NB4 (cell line): ENCODE results near the gene RBBP5.
A peak's percentile ranks its signal among the peaks of the same experiment; 100 is the strongest.

Experiments used
- DNase-seq: peaks from one replicate; pipeline ENCODE4 v3.0.0; 2010; ENCODE audit warnings: low read depth
- H3K4me3 ChIP-seq: one replicate; pipeline ENCODE4 v1.5.1; 2011; ENCODE audit warnings: mild to moderate bottlenecking, low read depth, low read length, moderate library complexity
- MAX ChIP-seq: IDR thresholded peaks from 2 replicates; pipeline ENCODE4 v1.6.1; 2011; ENCODE audit warnings: low read depth, low read length
- MYC ChIP-seq: IDR thresholded peaks from 2 replicates; pipeline ENCODE4 v1.6.1; 2011; ENCODE audit warnings: low read depth, low read length
- POLR2A ChIP-seq: IDR thresholded peaks from 2 replicates; pipeline ENCODE4 v1.6.1; 2011; ENCODE audit warnings: mild to moderate bottlenecking; ENCODE audit not compliant: insufficient read length; ENCODE audit errors: extremely low read depth
- TF ChIP-seq, protein P1 (sequence below): IDR thresholded peaks from one replicate; pipeline ENCODE4 v1.5.1; 2012; ENCODE audit warnings: low read depth, low read length

The RBBP5 gene

GRCh38 chr1:205147191-205147835 lies 25.5 kb upstream of the RBBP5 start:
- no peak for DNase-seq
- TF ChIP-seq POLR2A (no peak), MAX (no peak), MYC (no peak)
- TF ChIP-seq, protein P1, sequence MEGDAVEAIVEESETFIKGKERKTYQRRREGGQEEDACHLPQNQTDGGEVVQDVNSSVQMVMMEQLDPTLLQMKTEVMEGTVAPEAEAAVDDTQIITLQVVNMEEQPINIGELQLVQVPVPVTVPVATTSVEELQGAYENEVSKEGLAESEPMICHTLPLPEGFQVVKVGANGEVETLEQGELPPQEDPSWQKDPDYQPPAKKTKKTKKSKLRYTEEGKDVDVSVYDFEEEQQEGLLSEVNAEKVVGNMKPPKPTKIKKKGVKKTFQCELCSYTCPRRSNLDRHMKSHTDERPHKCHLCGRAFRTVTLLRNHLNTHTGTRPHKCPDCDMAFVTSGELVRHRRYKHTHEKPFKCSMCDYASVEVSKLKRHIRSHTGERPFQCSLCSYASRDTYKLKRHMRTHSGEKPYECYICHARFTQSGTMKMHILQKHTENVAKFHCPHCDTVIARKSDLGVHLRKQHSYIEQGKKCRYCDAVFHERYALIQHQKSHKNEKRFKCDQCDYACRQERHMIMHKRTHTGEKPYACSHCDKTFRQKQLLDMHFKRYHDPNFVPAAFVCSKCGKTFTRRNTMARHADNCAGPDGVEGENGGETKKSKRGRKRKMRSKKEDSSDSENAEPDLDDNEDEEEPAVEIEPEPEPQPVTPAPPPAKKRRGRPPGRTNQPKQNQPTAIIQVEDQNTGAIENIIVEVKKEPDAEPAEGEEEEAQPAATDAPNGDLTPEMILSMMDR, result no peak

DNA sequence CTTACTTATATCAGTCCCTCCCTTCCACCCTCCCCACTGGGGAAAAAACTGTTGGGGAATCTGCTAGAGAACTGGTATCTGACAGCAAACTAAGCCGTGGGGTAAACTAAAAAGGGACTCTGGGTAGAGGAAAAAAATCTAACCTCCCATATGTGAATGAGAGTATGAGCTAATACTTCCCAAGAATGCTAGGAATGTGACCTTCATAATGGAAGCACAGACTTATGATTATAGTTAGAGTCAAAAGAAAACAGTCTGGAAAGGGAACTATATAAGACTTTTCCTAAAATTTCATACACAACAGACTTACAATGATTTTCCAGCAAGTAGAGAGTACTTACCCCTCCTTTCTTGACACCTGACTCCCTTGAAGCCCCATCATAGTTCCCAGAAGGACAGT lies 23.0 kb upstream of the RBBP5 start:
- no peak for TF ChIP-seq POLR2A
- TF ChIP-seq MAX, result no peak
- TF ChIP-seq MYC, result no peak
- TF ChIP-seq, protein P1, result no peak
- no peak for DNase-seq

More at GRCh38 chr1:205147191-205147835, 25.5 kb upstream of the RBBP5 start:
- H3K4me3 ChIP-seq, result no peak overlapping the region

DNA sequence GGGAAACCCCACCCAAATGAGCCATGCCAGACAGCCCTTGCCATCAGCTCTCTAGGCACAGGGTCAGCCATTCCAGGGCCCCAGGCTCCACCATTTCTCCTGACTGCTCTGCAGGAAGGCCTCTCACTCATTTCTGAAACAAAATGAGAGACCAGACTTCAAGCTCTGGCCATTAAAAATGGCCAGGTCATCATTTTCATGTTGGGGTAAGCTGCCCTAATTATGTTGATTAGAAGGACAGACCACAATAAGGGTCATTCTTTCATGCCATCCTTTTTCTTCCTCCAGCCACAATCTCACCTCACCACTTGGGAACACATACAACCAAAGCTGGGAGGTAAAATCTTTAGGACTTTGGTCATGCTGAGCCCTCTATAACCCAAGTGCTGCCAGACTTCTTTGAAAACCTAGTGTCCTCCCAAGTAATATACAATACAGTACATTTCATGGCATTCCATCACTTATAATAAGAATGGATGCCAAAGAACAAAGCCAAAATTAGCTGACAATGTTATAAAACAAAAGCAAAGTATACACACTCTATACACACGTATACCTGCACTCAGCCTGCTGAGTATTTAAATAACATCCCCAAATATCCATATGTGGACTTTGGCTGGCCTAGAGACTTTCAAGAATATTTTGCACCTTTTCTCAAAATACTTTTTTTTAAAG lies 22.4 kb upstream of the RBBP5 start:
- DNase-seq, result no peak
- H3K4me3 ChIP-seq, result no peak overlapping the region
- TF ChIP-seq POLR2A, result no peak
- TF ChIP-seq MYC, result no peak
- no peak for TF ChIP-seq MAX
- TF ChIP-seq, protein P1, result no peak

More for the DNA sequence above, 23.0 kb upstream of the RBBP5 start:
- H3K4me3 ChIP-seq, result no peak overlapping the region

DNA sequence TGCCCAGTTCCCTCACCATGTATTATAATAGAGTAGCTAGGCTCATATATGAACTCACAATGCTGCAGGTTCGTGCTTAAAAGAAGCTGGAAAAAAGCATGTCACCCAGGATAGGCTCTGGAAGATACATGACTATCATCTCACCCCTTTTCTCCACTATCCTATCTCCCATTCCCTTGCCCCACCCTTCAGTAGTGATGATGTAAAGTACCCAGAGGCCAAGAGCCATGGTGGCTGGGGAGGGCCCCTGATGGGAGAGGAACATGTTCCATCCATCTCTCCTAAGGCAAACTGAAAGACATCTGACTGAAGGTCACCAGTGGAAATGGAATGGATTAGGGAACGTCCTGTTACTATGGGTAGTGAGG lies 20.3 kb upstream of the RBBP5 start:
- no peak overlapping the region for H3K4me3 ChIP-seq
- DNase-seq, result no peak
- TF ChIP-seq POLR2A (no peak), MAX (no peak), MYC (no peak)
- TF ChIP-seq, protein P1, result no peak

GRCh38 chr1:205141236-205142101 lies 19.7 kb upstream of the RBBP5 start:
- peak; percentile 83 for DNase-seq
- TF ChIP-seq MYC (no peak), POLR2A (no peak), MAX (no peak)
- TF ChIP-seq, protein P1, result peak; percentile 79
- H3K4me3 ChIP-seq, result no peak overlapping the region
